HG03439 (cell line): Measurements from ENCODE around the gene RING1.
"Not testable (repeated sequence)": the region's sequence is repeated elsewhere in the genome, so short reads cannot be mapped to it uniquely, and the experiment has no call there.

ENCODE experiments used
- ATAC-seq: cut with Tn5 transposase; IDR thresholded peaks from one replicate; pipeline ENCODE4 v1.9.1; 2021; ENCODE audit warnings: mild to moderate bottlenecking, moderate library complexity; ENCODE audit not compliant: unreplicated experiment

Gene RING1

DNA sequence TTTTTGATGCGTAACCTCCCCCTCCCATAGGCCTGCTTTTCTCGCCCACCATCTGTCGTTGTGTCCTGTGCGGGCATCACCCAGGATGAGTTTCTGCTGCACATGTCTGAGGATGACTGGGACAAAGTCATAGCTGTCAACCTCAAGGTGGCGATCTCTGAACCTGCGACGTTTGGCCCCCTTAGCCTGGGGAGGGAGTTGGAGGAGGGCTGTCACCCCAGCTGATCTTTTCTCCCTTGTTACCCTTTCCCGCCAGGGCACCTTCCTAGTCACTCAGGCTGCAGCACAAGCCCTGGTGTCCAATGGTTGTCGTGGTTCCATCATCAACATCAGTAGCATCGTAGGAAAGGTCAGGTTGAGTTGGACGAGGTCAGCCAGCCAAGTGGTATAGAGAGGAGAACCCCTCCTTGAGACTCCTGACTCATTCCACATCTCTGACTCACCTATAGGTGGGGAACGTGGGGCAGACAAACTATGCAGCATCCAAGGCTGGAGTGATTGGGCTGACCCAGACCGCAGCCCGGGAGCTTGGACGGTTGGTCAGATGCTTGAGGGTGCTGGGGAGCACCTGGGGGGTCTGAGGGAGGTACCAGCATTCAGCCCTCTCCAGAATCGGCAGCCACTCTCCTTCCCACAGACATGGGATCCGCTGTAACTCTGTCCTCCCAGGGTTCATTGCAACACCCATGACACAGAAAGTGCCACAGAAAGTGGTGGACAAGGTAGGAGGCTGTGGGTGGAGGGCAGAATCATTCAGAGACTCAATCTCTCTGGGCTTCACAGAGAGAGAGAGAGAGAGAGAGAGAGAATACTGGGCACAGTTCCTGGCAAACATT lies 2.9 kb upstream of the RING1 start:
- no peak for ATAC-seq

DNA sequence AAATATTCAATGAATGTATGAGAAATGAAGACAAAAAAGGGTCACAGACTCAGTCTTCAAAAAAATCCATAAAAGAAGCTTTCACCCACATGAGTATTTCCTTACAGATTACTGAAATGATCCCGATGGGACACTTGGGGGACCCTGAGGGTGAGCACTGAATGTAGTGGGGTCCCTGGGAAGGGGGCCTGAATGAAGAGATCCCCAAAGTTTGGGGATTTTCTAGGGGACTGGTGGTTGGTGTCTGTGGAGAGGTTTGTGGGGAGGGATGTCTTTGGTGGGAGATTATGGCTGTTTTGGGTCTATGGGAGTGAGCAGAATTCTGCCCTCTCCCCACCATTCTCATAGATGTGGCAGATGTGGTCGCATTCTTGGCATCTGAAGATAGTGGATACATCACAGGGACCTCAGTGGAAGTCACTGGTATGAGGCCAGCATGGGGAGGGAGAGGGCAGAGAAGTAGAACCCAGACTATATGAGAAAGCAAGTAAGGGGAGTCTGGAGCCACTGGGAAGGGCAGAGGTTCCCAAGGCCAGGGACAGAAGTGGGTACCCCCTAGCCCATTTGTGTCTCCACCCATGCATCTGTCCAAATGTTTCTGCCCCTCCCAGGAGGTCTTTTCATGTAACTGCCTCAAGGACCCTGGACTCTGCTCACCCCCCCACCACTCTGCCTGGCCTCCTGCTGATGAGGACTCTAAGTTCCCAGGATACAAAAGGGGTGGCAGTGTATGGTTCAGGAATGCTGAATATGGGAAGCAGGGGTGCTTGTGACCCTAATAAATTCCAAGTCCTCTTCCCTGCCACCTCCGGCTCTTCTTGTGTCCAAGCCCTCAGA lies 2.1 kb upstream of the RING1 start:
- no peak for ATAC-seq

DNA sequence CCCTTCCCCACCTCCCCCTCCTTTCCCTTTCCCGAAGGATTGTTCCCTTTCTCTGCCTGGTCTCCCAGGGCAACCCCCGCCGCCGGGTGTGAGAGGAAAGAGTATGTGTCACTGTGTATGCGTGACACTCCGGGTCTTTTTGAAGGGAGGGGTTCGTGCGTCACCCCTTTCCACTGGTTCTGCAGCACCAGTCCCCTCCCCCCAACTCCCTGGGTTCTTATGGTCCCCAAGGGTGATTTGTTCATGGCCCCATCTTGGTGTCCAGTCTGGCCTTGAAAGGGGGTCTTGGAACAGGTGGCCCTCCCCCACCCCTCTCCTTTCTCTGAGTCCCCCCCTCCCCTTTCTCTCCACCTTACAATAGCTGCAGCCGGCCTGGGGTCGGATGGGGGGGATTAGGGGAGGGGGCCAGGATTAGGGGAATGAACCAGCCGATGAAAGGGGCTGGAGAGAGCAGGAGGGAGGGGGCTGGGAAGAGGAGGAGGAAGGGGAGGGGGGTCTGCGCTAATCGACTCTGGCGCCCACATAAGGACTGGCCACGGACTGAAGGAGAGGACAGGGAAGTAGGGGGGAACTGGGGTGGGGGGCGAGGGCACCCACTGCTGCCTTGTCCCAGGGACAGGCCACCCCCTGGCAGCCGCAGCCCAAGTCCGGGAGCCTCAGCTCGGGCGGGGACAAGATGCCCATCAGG lies 1.3 kb upstream of the RING1 start:
- ATAC-seq = no peak

DNA sequence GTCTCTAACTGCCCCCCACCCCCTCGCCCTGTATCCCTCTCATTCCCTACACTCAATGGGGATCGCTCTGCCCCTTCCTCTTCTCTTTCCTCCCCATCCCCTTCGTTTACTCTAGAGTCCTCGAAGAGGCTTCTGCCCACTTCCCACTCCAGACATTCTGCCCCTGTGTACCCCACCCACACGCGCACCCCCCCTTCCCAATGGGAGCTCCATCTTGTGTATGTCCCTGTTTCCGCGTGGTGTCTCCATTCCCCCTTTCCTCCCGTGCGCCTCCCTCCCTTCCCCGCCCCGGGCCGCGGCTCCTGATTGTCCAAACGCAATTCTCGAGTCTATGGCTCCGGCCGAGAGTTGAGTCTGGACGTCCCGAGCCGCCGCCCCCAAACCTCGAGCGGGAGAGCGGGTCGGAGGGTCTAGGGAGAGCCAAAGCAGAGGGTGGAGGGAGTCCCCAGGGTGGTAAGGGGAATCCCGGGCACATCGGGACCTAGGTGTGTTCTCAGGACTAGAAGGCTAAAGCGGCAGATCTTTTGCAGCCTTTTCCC lies 679 bp upstream of the RING1 start:
- ATAC-seq = no peak

DNA sequence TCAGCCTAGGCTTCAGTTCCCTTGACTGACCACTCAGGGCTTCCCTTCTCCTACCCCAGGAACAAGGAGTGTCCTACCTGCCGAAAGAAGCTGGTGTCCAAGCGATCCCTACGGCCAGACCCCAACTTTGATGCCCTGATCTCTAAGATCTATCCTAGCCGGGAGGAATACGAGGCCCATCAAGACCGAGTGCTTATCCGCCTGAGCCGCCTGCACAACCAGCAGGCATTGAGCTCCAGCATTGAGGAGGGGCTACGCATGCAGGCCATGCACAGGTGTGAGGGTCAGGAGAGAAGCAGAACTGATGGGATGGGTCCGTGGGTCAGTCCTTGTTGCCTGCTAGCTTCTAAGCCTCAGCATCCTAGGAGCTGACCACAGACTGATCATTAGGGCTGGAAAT lies 1.6 kb downstream of the RING1 start:
- ATAC-seq = no peak

DNA sequence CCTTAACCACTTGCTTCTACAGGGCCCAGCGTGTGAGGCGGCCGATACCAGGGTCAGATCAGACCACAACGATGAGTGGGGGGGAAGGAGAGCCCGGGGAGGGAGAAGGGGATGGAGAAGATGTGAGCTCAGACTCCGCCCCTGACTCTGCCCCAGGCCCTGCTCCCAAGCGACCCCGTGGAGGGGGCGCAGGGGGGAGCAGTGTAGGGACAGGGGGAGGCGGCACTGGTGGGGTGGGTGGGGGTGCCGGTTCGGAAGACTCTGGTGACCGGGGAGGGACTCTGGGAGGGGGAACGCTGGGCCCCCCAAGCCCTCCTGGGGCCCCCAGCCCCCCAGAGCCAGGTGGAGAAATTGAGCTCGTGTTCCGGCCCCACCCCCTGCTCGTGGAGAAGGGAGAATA lies 2.8 kb downstream of the RING1 start:
- ATAC-seq = no peak

DNA sequence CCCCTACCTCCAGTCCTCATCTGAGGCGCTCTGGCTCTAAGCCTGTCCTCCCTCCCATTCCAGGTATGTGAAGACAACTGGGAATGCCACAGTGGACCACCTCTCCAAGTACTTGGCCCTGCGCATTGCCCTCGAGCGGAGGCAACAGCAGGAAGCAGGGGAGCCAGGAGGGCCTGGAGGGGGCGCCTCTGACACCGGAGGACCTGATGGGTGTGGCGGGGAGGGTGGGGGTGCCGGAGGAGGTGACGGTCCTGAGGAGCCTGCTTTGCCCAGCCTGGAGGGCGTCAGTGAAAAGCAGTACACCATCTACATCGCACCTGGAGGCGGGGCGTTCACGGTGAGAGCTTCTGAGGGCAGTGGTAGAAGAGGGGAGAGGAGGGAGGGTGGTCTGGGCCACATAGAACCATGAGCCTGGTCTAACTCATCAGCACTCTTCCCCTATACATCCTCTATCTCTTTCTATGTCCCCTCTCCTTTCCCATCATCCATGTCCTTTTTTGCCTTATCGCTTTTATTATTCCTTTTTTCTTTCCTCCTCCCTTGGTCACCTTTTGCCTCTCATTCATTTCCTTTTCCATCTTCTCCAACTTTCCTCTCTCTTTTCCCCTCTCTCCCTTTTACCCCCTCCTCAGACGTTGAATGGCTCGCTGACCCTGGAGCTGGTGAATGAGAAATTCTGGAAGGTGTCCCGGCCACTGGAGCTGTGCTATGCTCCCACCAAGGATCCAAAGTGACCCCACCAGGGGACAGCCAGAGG lies 3.5 kb downstream of the RING1 start:
- ATAC-seq = no peak

DNA sequence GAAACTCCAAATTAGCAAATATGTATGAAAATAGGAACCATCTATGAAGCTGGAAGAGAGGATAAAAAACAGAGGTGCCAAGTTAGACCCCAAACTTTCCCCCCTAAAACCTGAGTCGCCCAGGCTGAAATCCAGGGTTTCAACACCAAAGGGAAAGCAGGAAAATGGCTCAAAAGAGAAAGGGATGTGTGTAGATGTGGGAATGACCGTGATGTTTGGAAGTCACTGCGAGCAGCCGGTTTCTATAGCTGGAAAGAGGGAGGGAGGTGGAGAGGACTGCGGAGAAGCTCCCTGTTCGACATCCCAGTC lies 4.5 kb downstream of the RING1 start:
- no peak for ATAC-seq

DNA sequence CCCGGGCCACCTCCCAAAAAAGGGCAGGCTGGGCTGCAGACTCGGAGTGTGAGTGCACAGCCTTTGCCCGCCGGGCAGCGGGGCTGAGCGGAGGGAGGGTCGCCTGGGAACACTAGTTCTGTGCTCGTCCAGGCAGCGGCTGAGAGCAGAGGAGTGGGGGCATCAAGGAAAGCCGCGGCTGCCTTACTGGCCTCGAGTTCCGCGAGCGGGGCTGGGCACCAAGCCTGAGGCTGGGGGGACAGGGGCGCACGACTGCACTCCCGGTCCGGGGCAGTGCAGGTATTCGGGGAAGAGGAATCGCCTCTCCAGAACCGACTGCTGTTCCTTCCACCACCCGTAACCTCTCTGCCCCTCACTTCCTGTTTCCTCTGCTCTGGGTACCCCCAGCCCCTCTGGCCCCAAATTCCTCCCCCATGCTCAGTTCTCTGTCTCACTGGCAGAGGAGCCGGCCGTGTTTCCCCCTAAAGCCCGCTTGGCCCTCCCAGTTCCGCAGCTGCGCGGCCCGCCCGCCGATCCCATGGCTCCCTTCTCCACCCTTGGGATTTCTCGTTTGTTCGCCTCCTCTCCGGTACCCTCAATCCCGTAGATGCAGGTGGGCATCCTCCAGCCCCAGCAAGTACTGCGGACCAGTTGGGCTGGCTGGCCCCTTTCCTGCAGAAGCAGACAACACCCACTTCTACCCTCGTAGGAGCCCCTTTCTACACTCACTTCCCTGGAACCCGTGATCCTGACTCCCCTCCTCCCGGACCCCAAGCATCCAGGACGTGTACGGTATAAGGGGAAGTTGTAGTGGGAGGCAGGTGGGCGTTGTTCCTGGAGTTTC lies 5.1 kb downstream of the RING1 start:
- ATAC-seq = no peak

DNA sequence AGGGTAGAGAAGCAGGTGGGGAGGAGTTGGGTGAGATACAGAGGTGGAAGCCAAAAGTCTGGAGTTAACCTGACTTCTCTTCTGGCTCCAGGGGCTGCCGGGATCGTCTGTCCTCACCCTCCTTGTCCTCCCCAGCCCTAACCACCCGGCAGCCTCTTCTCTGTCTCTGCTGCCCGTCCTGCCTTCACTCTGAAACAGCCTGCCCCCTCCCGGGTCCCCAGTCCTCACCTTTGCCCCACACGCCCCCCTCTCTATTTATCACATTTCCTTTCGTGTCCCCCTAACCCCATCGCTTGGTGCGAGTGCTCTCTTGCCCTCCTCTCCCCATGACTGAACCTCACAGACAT lies 5.7 kb downstream of the RING1 start:
- no peak for ATAC-seq

DNA sequence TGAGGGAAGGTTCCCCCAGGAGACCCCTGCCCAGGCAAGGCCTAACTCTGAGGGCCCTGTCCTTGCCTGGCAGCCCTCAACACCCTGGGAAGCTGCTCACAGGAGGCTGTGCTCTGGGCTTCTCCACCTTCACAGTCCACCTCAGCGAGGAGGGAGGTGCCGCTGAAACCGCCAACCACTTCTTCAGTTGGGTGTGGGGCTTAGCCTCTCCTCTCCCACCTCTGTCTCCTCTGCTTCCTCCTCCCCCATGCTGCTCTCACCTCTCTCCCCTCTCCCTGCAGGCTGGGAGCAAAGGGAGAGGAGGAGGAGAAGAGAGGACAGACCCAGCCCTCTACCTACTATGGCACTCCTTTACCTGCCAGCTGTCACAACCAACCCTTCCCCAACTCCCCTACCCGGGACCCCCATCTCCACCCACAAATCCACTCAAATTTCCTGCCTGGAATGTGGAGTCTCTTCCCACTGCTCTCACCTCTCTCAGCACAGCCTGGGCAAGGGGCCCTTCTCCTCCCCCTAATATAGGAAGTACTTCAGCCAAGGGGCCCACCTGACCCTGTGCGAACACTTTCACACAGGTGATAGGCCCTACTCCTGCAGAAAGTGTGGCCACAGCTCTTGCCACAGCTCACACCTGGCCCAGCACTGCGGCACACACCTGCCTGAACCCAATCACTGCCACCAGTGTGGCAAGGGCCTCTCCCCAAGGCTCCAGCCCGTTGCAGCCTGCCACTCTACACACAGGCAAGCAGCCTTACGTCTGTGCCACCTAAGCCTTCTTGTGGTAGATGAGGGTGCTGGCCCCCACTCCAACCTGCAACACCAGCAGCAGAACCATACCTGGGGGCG lies 7.2 kb downstream of the RING1 start:
- no peak for ATAC-seq

DNA sequence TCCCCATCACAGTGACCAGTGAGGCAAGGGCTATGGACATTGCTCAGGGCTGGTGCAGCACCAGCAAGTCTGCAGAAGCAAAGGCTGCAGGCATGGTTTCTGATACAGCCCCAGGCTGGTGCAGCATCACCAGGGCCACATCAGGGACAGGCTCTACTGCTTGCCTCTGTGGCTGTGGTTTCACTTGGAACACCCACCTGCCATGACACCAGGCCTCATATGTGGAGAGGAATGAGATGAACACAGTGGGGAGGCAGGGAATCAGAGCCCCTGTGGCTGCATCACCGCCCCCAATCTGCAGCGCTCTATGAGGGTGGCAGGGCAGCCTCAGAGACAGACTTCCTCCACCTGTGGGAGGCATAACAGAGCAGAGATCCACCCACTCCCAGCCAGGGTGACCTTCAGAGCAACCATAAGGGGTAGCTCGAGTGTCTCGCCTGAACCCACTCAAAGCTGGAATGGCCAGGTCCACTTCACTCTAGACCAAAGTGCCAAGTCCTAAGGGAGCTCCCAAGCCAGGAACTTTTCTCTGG lies 7.9 kb downstream of the RING1 start:
- ATAC-seq = no peak

DNA sequence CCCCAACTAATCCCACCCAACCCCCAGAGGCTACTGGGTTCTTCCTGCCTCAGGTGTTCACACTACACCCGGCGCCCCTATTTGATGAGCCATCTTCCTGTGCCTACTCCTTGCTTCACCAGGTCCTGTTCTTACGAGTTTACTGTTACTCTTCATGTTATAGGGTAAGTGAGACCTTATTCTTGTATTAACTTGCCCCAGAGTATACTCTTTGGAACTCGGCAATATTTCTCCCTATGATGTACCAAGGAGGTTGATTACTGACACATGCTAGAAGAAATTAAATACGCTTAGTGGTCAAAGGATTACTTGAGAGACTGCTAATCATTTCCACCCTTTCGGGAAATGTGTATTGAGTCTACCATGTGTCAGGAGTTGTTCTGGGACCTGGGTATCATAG lies 8.9 kb downstream of the RING1 start:
- ATAC-seq = no peak

DNA sequence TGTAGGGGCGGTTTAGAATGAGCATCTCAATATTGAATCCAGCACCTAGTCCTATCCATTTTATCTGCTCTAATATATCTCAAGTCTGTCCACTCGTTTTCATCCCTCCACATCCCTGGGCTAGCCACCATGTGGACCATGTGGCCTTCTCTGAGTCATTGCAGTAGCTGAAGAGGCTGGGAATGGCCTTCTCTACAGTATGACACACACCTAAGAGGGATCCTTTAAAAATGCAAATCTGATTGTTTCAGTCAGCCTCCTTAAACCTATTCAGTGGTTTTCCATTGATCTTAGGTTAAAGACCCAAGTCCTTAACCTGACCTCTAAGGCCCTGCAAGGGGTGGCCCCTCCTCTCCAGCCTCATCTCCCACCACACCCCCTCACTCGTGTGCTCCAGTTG lies 9.4 kb downstream of the RING1 start:
- no peak for ATAC-seq

DNA sequence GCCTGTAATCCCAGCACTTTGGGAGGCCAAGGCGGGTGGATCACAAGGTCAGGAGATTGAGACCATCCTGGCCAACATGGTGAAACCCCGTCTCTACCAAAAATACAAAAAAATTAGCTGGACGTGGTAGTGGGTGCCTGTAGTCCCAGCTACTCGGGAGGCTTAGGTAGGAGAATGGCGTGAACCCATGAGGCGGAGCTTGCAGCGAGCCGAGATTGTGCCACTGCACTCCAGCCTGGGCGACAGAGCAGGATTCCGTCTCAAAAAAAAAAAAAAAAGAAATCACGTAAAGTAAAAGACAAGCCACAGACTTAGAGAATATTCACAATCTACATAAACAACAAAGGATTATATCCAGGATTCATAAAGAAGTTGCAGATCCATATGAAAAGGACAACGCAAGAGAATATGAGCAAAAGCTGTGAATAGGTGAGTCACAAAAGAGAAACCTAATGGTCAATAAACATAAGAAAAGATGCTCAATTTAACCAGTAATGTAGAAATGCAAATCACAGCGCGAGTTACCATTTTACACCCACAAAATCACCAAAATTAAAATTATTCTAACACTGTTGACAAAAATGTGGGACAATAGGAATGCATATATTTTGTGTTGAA lies 18.3 kb downstream of the RING1 start:
- not testable (repeated sequence) for ATAC-seq

DNA sequence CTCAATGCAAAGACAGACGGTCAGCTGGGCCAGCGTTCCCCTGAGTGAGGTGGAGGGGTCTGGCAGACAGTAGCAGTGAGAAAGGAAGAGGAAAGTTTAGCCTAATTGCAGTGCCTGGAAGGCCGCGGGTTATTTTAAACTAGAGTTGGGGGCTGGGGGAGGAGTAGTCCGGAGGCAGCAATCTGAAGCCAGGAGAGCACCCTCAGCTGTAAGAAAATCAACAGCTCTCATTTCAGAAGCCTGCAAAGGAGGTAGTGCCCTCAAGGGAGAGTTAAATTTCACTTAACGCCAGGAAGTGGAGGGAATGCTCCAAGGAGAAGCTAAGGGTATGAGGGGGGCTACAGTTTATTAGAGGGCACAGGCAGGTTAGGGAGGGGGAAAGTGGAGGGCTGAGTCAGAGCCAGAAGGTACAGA lies 26.9 kb downstream of the RING1 start:
- no peak for ATAC-seq

DNA sequence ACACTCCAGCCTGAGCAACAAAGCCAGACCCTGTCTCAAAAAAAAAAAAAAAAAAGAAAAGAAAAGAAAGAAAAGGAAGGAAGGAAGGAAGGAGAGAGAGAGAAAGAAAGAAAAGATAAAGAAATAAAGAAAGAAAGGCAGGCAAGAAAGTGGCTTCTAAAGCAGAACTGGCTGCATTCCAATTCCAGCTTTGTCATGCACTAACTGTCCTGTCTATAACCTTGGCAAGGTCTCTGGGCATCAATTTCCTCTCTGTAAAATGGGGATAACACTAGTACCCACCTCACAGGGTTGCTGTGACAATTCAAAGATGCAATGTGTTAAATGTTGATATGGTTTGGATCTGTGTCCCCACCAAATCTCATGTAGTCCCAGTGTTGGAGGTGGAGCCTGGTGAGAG lies 28.0 kb downstream of the RING1 start:
- ATAC-seq = no peak

DNA sequence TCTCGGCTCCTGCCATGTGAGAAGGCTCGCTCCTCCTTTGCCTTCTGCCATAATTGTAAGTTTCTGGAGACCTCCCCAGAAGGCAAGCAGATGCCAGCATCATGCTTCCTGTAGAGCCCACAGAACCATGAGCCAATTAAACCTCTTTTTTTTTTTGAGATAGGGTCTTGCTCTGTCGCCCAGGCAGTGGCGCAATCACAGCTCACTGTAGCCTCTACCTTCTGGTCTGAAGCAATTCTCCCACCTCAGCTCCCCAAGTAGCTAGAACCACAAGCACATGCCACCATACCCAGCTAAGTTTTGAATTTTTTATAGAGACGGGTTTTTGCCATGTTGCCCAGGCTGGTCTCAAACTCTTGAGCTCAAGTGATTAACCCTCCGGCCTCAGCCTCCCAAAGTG lies 28.6 kb downstream of the RING1 start:
- ATAC-seq = no peak

DNA sequence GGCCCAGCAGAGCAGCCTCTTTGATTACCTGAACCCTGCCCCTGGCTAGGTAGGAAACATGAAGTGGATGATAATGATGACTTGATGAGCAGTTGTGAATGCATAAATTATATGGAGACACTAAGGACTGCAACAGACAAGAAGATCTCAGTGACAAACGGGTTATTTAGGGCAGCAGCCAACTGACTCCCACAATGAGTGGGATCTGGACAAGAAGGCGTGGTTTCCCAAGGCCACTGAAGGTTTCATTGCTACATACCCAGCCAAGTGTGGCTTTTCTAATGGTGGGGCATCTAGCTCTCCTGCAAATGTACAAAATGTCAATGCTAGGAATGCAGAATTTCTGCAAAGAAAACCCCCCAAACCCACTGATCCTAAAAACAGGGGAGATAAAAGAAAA lies 29.4 kb downstream of the RING1 start:
- ATAC-seq = no peak
